ENCODE results near the gene CLEC20A.

The CLEC20A gene

DNA sequence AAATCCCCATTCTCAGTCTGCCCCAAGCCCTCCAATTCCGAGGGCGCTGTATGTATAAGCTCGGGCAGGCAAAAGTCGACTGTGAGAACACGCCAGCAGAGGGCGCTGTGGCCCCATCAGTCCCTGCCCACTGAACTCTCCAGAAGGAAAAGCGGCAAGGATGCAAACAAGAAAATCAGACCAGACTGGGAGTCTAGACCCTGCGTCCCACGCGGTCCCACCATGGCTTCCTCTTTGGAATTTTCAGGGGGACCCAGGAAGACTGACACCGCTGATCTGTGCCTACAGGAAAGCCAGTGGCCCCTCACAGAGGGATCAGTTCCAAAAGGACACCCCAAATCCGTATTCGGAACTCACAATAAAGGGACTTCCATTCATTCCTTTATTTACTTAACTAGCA is 35.6 kb upstream of the CLEC20A start:
- H3K36me3 Mint-ChIP-seq (ENCODE audit: low read depth), result no peaks in the 10 kb centered on the region
- H3K27me3 Mint-ChIP-seq (ENCODE audit: low read depth), result peaks cover 18% of the 10 kb centered on the region
- TF ChIP-seq, protein P1, sequence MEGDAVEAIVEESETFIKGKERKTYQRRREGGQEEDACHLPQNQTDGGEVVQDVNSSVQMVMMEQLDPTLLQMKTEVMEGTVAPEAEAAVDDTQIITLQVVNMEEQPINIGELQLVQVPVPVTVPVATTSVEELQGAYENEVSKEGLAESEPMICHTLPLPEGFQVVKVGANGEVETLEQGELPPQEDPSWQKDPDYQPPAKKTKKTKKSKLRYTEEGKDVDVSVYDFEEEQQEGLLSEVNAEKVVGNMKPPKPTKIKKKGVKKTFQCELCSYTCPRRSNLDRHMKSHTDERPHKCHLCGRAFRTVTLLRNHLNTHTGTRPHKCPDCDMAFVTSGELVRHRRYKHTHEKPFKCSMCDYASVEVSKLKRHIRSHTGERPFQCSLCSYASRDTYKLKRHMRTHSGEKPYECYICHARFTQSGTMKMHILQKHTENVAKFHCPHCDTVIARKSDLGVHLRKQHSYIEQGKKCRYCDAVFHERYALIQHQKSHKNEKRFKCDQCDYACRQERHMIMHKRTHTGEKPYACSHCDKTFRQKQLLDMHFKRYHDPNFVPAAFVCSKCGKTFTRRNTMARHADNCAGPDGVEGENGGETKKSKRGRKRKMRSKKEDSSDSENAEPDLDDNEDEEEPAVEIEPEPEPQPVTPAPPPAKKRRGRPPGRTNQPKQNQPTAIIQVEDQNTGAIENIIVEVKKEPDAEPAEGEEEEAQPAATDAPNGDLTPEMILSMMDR (IDR thresholded peaks at IDR 0.05; ENCODE audit: unreplicated experiment in 3 of 3), result peak; percentile 81 to 88 (median 83)
- no peak overlapping the region for H3K4me3 Mint-ChIP-seq
- H3K4me1 Mint-ChIP-seq, result peaks cover 20% of the 10 kb centered on the region
- peak overlapping the region in 2 of 3 experiments; percentile 9 to 10 for H3K27ac Mint-ChIP-seq
- no peaks in the 10 kb centered on the region for H3K9me3 Mint-ChIP-seq

DNA sequence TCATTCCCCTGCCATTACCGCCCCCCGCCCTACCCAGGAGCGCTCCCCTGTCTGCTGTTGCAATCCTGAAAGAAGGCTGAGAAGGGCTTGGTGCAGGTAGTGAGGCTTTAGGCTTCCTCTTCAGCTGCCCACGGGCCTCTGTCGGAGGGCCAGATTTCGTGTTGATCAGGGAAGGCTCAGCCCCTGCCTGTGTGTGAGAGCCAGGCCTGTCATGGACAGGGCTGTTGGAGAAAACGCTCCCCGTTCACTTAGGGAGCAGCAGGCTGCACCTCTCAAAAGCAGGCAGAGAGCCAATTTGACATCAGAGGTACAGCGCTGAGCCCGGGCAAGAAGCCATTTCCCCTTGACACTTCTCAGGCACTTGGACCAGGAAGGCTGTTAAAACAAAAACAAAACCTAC is 35.1 kb upstream of the CLEC20A start:
- H3K27ac Mint-ChIP-seq, result peak overlapping the region in 1 of 3 experiments; percentile 10
- H3K36me3 Mint-ChIP-seq (ENCODE audit: low read depth), result no peaks in the 10 kb centered on the region
- no peak overlapping the region for H3K4me3 Mint-ChIP-seq
- peaks cover 14% of the 10 kb centered on the region for H3K4me1 Mint-ChIP-seq
- H3K9me3 Mint-ChIP-seq, result no peaks in the 10 kb centered on the region
- TF ChIP-seq, protein P1 (IDR thresholded peaks at IDR 0.05; ENCODE audit: unreplicated experiment in 3 of 3), result no peak
- peaks cover 13% of the 10 kb centered on the region for H3K27me3 Mint-ChIP-seq (ENCODE audit: low read depth)

DNA sequence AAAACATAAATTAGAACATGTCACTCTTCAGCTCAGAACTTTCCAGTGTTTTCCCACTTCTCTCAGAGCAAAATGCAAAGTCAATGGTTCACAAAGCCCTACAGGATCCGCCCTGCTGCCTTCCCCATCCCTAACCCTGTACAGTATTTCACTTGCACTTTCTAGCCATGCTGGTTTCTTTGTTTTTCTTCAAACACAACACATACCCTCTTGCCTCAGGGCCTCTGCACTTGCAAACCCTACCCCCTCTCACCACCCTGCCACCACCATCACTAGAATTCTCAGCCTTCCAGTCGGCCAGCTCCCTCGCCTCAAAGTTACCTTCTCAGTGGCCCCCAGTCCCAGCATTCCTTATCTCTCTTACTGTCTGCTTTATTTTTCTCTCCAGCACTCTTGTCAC is 33.7 kb upstream of the CLEC20A start:
- H3K36me3 Mint-ChIP-seq (ENCODE audit: low read depth), result no peaks in the 10 kb centered on the region
- H3K4me1 Mint-ChIP-seq, result peaks cover 11% of the 10 kb centered on the region
- H3K4me3 Mint-ChIP-seq, result no peak overlapping the region
- peak overlapping the region in 1 of 3 experiments; percentile 5 for H3K27ac Mint-ChIP-seq
- peaks cover 12% of the 10 kb centered on the region for H3K27me3 Mint-ChIP-seq (ENCODE audit: low read depth)
- TF ChIP-seq, protein P1 (IDR thresholded peaks at IDR 0.05; ENCODE audit: unreplicated experiment in 3 of 3), result no peak
- H3K9me3 Mint-ChIP-seq, result no peaks in the 10 kb centered on the region

DNA sequence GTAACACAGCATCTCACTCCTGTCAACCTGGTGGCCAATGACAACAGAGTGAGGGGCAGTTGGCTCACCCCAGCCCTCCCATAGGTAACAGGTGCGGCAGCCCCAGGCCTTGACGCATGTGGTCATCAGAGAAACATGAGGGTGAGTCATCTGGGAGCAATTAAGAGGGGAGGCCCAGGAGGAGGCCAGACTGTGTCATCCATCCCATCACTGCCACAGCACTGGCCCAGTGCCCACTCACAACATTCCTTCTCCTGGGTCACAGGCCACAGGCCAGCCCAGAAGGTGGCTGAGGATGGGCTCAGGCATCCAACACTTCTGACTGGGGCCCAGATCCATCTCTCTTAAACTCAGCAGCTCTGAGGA is 33.3 kb upstream of the CLEC20A start:
- Mint-ChIP-seq H3K36me3 (ENCODE audit: low read depth) (no peaks in the 10 kb centered on the region), H3K4me1 (peaks cover 11% of the 10 kb centered on the region), H3K9me3 (no peaks in the 10 kb centered on the region), H3K4me3 (no peak overlapping the region), H3K27ac (no peak overlapping the region), H3K27me3 (ENCODE audit: low read depth) (peaks cover 12% of the 10 kb centered on the region)
- TF ChIP-seq, protein P1 (IDR thresholded peaks at IDR 0.05; ENCODE audit: unreplicated experiment in 3 of 3), result no peak

DNA sequence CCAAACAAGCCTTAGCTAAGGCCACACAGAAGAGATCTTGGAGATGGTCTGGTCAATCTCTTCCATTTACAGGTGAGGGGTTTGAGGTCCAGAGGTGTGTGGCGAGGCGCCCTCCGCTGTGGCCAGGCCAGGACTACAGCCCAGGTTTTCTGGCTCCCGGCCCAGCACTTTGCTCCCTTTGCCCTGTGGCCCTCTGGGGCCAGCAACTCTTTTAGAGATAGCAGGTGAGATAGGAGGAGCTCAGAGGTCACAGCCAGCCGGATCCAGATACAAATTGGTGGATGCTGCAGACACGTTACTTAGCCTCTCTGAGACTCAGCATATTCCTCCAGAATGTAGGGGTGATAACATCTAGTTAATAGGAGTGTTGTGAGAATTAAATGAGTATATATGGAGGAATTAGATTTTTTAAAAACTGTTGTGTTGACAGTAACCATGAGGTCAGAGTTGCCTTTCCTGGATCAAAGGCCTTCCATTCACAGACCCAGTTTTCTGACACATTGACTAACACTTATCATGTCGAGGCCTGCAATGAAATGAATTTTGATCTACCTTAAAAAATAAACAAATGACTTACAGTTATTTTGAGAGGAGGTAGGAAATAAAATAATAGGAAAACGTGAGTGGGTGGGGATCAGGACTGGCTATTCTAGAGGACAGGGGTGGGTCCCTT is 32.7 kb upstream of the CLEC20A start:
- no peak overlapping the region for H3K27ac Mint-ChIP-seq
- H3K4me3 Mint-ChIP-seq, result no peak overlapping the region
- no peaks in the 10 kb centered on the region for H3K9me3 Mint-ChIP-seq
- H3K4me1 Mint-ChIP-seq, result peaks cover 11% of the 10 kb centered on the region
- no peaks in the 10 kb centered on the region for H3K36me3 Mint-ChIP-seq (ENCODE audit: low read depth)
- TF ChIP-seq, protein P1 (IDR thresholded peaks at IDR 0.05; ENCODE audit: unreplicated experiment in 3 of 3), result no peak
- H3K27me3 Mint-ChIP-seq (ENCODE audit: low read depth), result peaks cover 12% of the 10 kb centered on the region

DNA sequence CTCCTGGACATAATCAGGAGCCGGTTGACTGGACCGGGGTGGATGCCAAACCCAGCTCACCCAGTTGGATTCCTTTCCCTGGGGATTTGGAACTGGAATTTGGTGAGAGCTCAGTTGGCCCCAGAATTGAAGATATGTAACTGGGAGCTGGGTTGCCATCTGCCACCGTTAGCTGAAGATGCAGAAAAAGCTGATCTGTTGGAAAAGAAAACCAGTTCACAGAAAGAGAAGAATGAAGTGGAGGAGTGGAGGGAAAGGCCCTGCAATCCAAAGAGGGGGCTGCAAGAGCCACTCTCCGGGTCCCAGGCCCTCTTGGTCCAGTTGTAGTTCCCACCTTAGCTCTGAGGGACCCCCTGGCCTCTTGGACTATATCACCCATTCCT is 32.2 kb upstream of the CLEC20A start:
- no peak overlapping the region for H3K4me3 Mint-ChIP-seq
- TF ChIP-seq, protein P1 (IDR thresholded peaks at IDR 0.05; ENCODE audit: unreplicated experiment in 3 of 3), result no peak
- no peaks in the 10 kb centered on the region for H3K36me3 Mint-ChIP-seq (ENCODE audit: low read depth)
- H3K27me3 Mint-ChIP-seq (ENCODE audit: low read depth), result peaks cover 12% of the 10 kb centered on the region
- no peak overlapping the region for H3K27ac Mint-ChIP-seq
- H3K9me3 Mint-ChIP-seq, result no peaks in the 10 kb centered on the region
- peaks cover 11% of the 10 kb centered on the region for H3K4me1 Mint-ChIP-seq
